ENCODE measurements around the gene MAST3. TPM values are rescaled to one million over a fixed set of nuclear protein-coding genes. Genes with fewer than 3 reads are reported as not detected.
"Not testable (repeated sequence)": the region's sequence is repeated elsewhere in the genome, so short reads cannot be mapped to it uniquely, and the experiment has no call there.

MAST3 gene
- polyA plus RNA-seq, 1 experiment: 2.8 TPM

GRCh38 chr19:18085702-18086457 lies 11.7 kb upstream of the MAST3 start:
- no peak overlapping the region for H3K4me3 ChIP-seq (ENCODE audit: low read depth, low read length)
- no peaks in the 10 kb centered on the region for H3K36me3 ChIP-seq (ENCODE audit: control insufficient read depth, insufficient read depth, low read length)
- no peak for DNase-seq (ENCODE audit: low read depth)
- no peaks in the 10 kb centered on the region for H3K27me3 ChIP-seq (ENCODE audit: control insufficient read depth, insufficient read depth, low read length)
- POLR2A ChIA-PET: no interaction called here
- CTCF ChIA-PET: no interaction called here
- no peak for TF ChIP-seq CTCF (IDR thresholded peaks at IDR 0.05; ENCODE audit: insufficient read depth, low read depth, low read length)

- TF ChIP-seq CTCF (IDR thresholded peaks at IDR 0.05; ENCODE audit: insufficient read depth, low read depth, low read length): no peak
- no peaks in the 10 kb centered on the region for H3K27me3 ChIP-seq (ENCODE audit: control insufficient read depth, insufficient read depth, low read length)
- no peak for DNase-seq (ENCODE audit: low read depth)
- H3K36me3 ChIP-seq (ENCODE audit: control insufficient read depth, insufficient read depth, low read length): no peaks in the 10 kb centered on the region
- H3K4me3 ChIP-seq (ENCODE audit: low read depth, low read length): no peak within 1 kb of the TSS
- ChIA-PET POLR2A (no interaction called here), CTCF (no interaction called here)
Observed at GRCh38 chr19:18086590-18087138, 10.9 kb upstream of the MAST3 start, which contains the start of gene IL12RB1. IL12RB1 (minus strand) TSS chr19:18086934; CDS start chr19:18086823, 111 bp downstream.

GRCh38 chr19:18089096-18089541 lies 8.5 kb upstream of the MAST3 start:
- POLR2A ChIA-PET; CTCF ChIA-PET; H3K4me3 ChIP-seq (ENCODE audit: low read depth, low read length); H3K36me3 ChIP-seq (ENCODE audit: control insufficient read depth, insufficient read depth, low read length); DNase-seq (ENCODE audit: low read depth); H3K27me3 ChIP-seq (ENCODE audit: control insufficient read depth, insufficient read depth, low read length): not testable (repeated sequence)

- no peak for TF ChIP-seq CTCF (IDR thresholded peaks at IDR 0.05; ENCODE audit: insufficient read depth, low read depth, low read length)
- ChIA-PET POLR2A (no interaction called here), CTCF (no interaction called here)
- DNase-seq (ENCODE audit: low read depth): no peak
- Histone ChIP-seq H3K27me3 (ENCODE audit: control insufficient read depth, insufficient read depth, low read length) (no peaks in the 10 kb centered on the region), H3K36me3 (ENCODE audit: control insufficient read depth, insufficient read depth, low read length) (no peaks in the 10 kb centered on the region), H3K4me3 (ENCODE audit: low read depth, low read length) (no peak overlapping the region)
Observed at GRCh38 chr19:18089726-18090125, 7.9 kb upstream of the MAST3 start.

- no peak for DNase-seq (ENCODE audit: low read depth)
- ChIA-PET CTCF (no interaction called here), POLR2A (no interaction called here)
- H3K36me3 ChIP-seq (ENCODE audit: control insufficient read depth, insufficient read depth, low read length): no peaks in the 10 kb centered on the region
- H3K4me3 ChIP-seq (ENCODE audit: low read depth, low read length): no peak overlapping the region
- no peak for TF ChIP-seq CTCF (IDR thresholded peaks at IDR 0.05; ENCODE audit: insufficient read depth, low read depth, low read length)
- H3K27me3 ChIP-seq (ENCODE audit: control insufficient read depth, insufficient read depth, low read length): no peaks in the 10 kb centered on the region
Observed at GRCh38 chr19:18090545-18091216, 6.9 kb upstream of the MAST3 start.
